Parathyroid adenoma (tissue), 2 donors: ENCODE measurements around the gene PLP2.

Experiments used
- H2AFZ ChIP-seq: fragments of 300-600 bp; sonication (generic); one replicate; pipeline ENCODE4 v1.7.0; 2017; ENCODE audit warnings: antibody characterized with exemption, mild to moderate bottlenecking
- H3K27ac ChIP-seq: fragments of 300-600 bp; sonication (generic); one replicate; pipeline ENCODE4 v1.7.0; 2017
- H3K27me3 ChIP-seq: fragments of 300-600 bp; sonication (generic); one replicate; pipeline ENCODE4 v1.7.0; 2017; ENCODE audit warnings: low read length; ENCODE audit not compliant: control insufficient read depth, insufficient read depth
- H3K36me3 ChIP-seq: fragments of 300-600 bp; sonication (generic); one replicate; pipeline ENCODE4 v1.7.0; 2017; ENCODE audit warnings: low read length; ENCODE audit not compliant: control insufficient read depth, insufficient read depth
- H3K4me1 ChIP-seq: fragments of 300-600 bp; sonication (generic); one replicate; pipeline ENCODE4 v1.7.0; 2017; ENCODE audit warnings: control low read depth
- H3K4me2 ChIP-seq: fragments of 300-600 bp; sonication (generic); one replicate; pipeline ENCODE4 v1.7.0; 2017; ENCODE audit warnings: low read length
- H3K4me3 ChIP-seq: fragments of 300-600 bp; sonication (generic); one replicate; pipeline ENCODE4 v1.7.0; 2017; ENCODE audit warnings: low read depth, low read length
- H3K79me2 ChIP-seq: fragments of 300-600 bp; sonication (generic); one replicate; pipeline ENCODE4 v1.7.0; 2017; ENCODE audit warnings: control low read depth
- H3K9ac ChIP-seq: fragments of 300-600 bp; sonication (generic); one replicate; pipeline ENCODE4 v1.7.0; 2017; ENCODE audit warnings: mild to moderate bottlenecking
- H3K9me3 ChIP-seq: fragments of 300-600 bp; sonication (generic); one replicate; pipeline ENCODE4 v1.7.0; 2017; ENCODE audit warnings: low read length; ENCODE audit not compliant: control insufficient read depth
- CTCF ChIP-seq: fragments of 300-600 bp; sonication (generic); IDR thresholded peaks from one replicate; pipeline ENCODE4 v1.7.0; 2017; ENCODE audit warnings: antibody characterized with exemption, mild to moderate bottlenecking
- donor health status: primary hyperparathyroidism.

PLP2 gene

GRCh38 chrX:49199906-49200771, 28.4 kb downstream of the PLP2 start, which contains the start of gene SYP:
Gene SYP (minus strand): TSS chrX:49200193. CDS start chrX:49200186, 7 bp downstream.
- H3K27ac ChIP-seq, result peak within 1 kb of the TSS; percentile 77
- peak within 1 kb of the TSS; percentile 37 for H3K9ac ChIP-seq
- H3K4me3 ChIP-seq, result peak within 1 kb of the TSS; percentile 40

GRCh38 chrX:49202022-49202421, 30.3 kb downstream of the PLP2 start:
- H3K27me3 ChIP-seq, result no peaks in the 10 kb centered on the region
- no peak overlapping the region for H3K4me3 ChIP-seq
- H3K27ac ChIP-seq, result no peak overlapping the region

More at GRCh38 chrX:49199906-49200771, 28.4 kb downstream of the PLP2 start, which contains the start of gene SYP:
- Histone ChIP-seq H3K27me3 (no peaks in the 10 kb centered on the region), H3K4me1 (peaks cover 3% of the 10 kb centered on the region), H2AFZ (peak within 1 kb of the TSS; percentile 86), H3K36me3 (no peaks in the 10 kb centered on the region), H3K9me3 (no peaks in the 10 kb centered on the region), H3K4me2 (peak within 1 kb of the TSS; percentile 69), H3K79me2 (no peaks in the 10 kb centered on the region)
- no peak for TF ChIP-seq CTCF

DNA sequence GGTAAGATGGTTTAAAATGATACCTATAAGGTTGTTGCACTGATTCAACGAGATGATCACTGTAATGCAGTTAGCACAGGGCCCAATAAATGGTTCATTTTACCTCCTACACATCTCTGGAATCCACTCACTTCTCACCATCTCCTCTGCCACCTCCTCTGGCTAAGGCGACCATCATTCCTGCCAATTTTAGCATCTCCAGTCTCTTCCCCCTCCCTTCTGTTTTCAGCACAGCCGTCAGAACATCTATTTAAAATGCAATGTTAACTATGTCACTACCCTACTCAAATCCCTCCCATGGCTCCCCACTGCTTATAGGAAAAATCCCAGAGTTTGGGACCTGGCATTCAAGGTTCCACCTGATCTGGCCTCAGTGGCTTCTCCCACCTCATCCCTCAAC, 31.8 kb downstream of the PLP2 start:
- Histone ChIP-seq H3K4me1 (peaks cover 3% of the 10 kb centered on the region), H3K79me2 (no peaks in the 10 kb centered on the region), H3K4me2 (no peak overlapping the region), H3K9ac (no peak overlapping the region), H3K27me3 (no peaks in the 10 kb centered on the region), H3K4me3 (no peak overlapping the region), H3K27ac (no peak overlapping the region), H3K36me3 (no peaks in the 10 kb centered on the region), H2AFZ (no peak overlapping the region), H3K9me3 (no peaks in the 10 kb centered on the region)
- TF ChIP-seq CTCF, result no peak

More at GRCh38 chrX:49202022-49202421, 30.3 kb downstream of the PLP2 start:
- Histone ChIP-seq H3K4me2 (no peak overlapping the region), H3K79me2 (no peaks in the 10 kb centered on the region), H3K9ac (no peak overlapping the region), H2AFZ (no peak overlapping the region), H3K9me3 (no peaks in the 10 kb centered on the region), H3K4me1 (peaks cover 3% of the 10 kb centered on the region), H3K36me3 (no peaks in the 10 kb centered on the region)
- TF ChIP-seq CTCF, result no peak

- H3K9me3 ChIP-seq, result no peaks in the 10 kb centered on the region
- no peak overlapping the region for H3K4me3 ChIP-seq
- no peak overlapping the region for H3K27ac ChIP-seq
- no peaks in the 10 kb centered on the region for H3K79me2 ChIP-seq
- no peak overlapping the region for H2AFZ ChIP-seq
- no peak overlapping the region for H3K4me2 ChIP-seq
- no peak for TF ChIP-seq CTCF
- H3K27me3 ChIP-seq, result no peaks in the 10 kb centered on the region
- H3K9ac ChIP-seq, result no peak overlapping the region
- H3K36me3 ChIP-seq, result no peaks in the 10 kb centered on the region
- peaks cover 3% of the 10 kb centered on the region for H3K4me1 ChIP-seq
These were observed 32.3 kb downstream of the PLP2 start for GRCh38 chrX:49204017-49204416.
